H9 (cell line): ENCODE results near the gene RFX8. TPM values are rescaled to one million over a fixed set of nuclear protein-coding genes. Genes with fewer than 3 reads are reported as not detected.
A peak's percentile ranks its signal among the peaks of the same experiment; 100 is the strongest.

Experiments
- DNase-seq: peaks from one replicate; pipeline ENCODE4 v3.0.0-alpha.2; 2017
- H2AFZ ChIP-seq: one replicate; pipeline ENCODE4 v1.6.1; 2013; ENCODE audit warnings: mild to moderate bottlenecking, low read length, control low read depth, moderate library complexity
- H2AK5ac ChIP-seq: 2 replicates; pipeline ENCODE4 v1.6.1; 2013; ENCODE audit warnings: low read length, control low read depth, mixed read lengths; ENCODE audit not compliant: insufficient read length
- H2BK120ac ChIP-seq: one replicate; pipeline ENCODE4 v1.6.1; 2013; ENCODE audit warnings: low read depth, mild to moderate bottlenecking, low read length, control low read depth, inconsistent platforms; ENCODE audit not compliant: poor library complexity, severe bottlenecking
- H2BK12ac ChIP-seq: 2 replicates; pipeline ENCODE4 v1.6.1; 2013; ENCODE audit warnings: low read length, control low read depth, mixed read lengths, low read depth; ENCODE audit not compliant: insufficient read length
- H2BK15ac ChIP-seq: 2 replicates; pipeline ENCODE4 v1.6.1; 2013; ENCODE audit warnings: low read depth, low read length, control low read depth
- H2BK20ac ChIP-seq: one replicate; pipeline ENCODE4 v1.6.1; 2013; ENCODE audit warnings: low read depth, mild to moderate bottlenecking, low read length, control low read depth, inconsistent platforms; ENCODE audit not compliant: poor library complexity, severe bottlenecking
- H2BK5ac ChIP-seq: 2 replicates; pipeline ENCODE4 v1.6.1; 2013; ENCODE audit warnings: low read length, control low read depth, mixed read lengths; ENCODE audit not compliant: insufficient read length
- H3K14ac ChIP-seq: 2 replicates; pipeline ENCODE4 v1.6.1; 2013; ENCODE audit warnings: low read length, control low read depth; ENCODE audit not compliant: insufficient read depth
- H3K18ac ChIP-seq: 2 replicates; pipeline ENCODE4 v1.6.1; 2013; ENCODE audit warnings: low read depth, mild to moderate bottlenecking, mixed read lengths, low read length, control low read depth; ENCODE audit not compliant: insufficient read length
- H3K23ac ChIP-seq: 2 replicates; pipeline ENCODE4 v1.6.1; 2013; ENCODE audit warnings: low read length, control low read depth, mixed read lengths, low read depth; ENCODE audit not compliant: insufficient read length
- H3K23me2 ChIP-seq: 2 replicates; pipeline ENCODE4 v1.6.1; 2013; ENCODE audit warnings: low read depth, mild to moderate bottlenecking, mixed read lengths, low read length, control low read depth; ENCODE audit not compliant: insufficient read length, poor library complexity, severe bottlenecking
- H3K27ac ChIP-seq: 2 replicates; pipeline ENCODE4 v1.5.1; 2013; ENCODE audit warnings: low read length, control low read depth, mixed read lengths, low read depth; ENCODE audit not compliant: insufficient read length
- H3K27me3 ChIP-seq: 2 replicates; pipeline ENCODE4 v1.6.1; 2013; ENCODE audit warnings: low read length, control low read depth, inconsistent platforms; ENCODE audit not compliant: insufficient read depth
- H3K4ac ChIP-seq: 2 replicates; pipeline ENCODE4 v1.6.1; 2013; ENCODE audit warnings: low read depth, mild to moderate bottlenecking, control low read depth, inconsistent platforms, low read length, moderate library complexity
- H3K4me1 ChIP-seq: 2 replicates; pipeline ENCODE4 v1.6.1; 2013; ENCODE audit warnings: low read length, control low read depth, inconsistent platforms; ENCODE audit not compliant: insufficient read depth
- H3K4me2 ChIP-seq: 2 replicates; pipeline ENCODE4 v1.6.1; 2013; ENCODE audit warnings: low read length, control low read depth, mixed read lengths; ENCODE audit not compliant: insufficient read length, insufficient read depth
- H3K56ac ChIP-seq: 2 replicates; pipeline ENCODE4 v1.6.1; 2013; ENCODE audit warnings: low read depth, mild to moderate bottlenecking, mixed read lengths, low read length, control low read depth; ENCODE audit not compliant: insufficient read length
- H3K79me1 ChIP-seq: 2 replicates; pipeline ENCODE4 v1.6.1; 2013; ENCODE audit warnings: low read depth, mild to moderate bottlenecking, moderate library complexity, low read length, control low read depth, inconsistent platforms; ENCODE audit not compliant: insufficient read depth, poor library complexity, severe bottlenecking
- H3K79me2 ChIP-seq: 2 replicates; pipeline ENCODE4 v1.6.1; 2013; ENCODE audit warnings: low read length, control low read depth, inconsistent platforms; ENCODE audit not compliant: insufficient read depth
- H3K9ac ChIP-seq: 2 replicates; pipeline ENCODE4 v1.6.1; 2013; ENCODE audit warnings: low read length, control low read depth, mixed read lengths; ENCODE audit not compliant: insufficient read length; ENCODE audit errors: extremely low read depth
- H3K9me3 ChIP-seq: one replicate; pipeline ENCODE4 v1.6.1; 2013; ENCODE audit warnings: low read depth, low read length, inconsistent platforms; ENCODE audit not compliant: control insufficient read depth
- H3T11ph ChIP-seq: one replicate; pipeline ENCODE4 v1.6.1; 2013; ENCODE audit warnings: mild to moderate bottlenecking, low read length, control low read depth, inconsistent platforms
- H4K20me1 ChIP-seq: one replicate; pipeline ENCODE4 v1.6.1; 2013; ENCODE audit not compliant: control insufficient read depth, insufficient read length, insufficient read depth
- H4K5ac ChIP-seq: 2 replicates; pipeline ENCODE4 v1.6.1; 2013; ENCODE audit warnings: low read depth, mild to moderate bottlenecking, mixed read lengths, low read length, control low read depth; ENCODE audit not compliant: insufficient read length
- H4K8ac ChIP-seq: replicated peaks from 2 replicates; pipeline ENCODE4 v1.6.1; 2013; ENCODE audit warnings: low read length, control low read depth, mixed read lengths, low read depth; ENCODE audit not compliant: insufficient read length
- H4K91ac ChIP-seq: 2 replicates; pipeline ENCODE4 v1.6.1; 2013; ENCODE audit warnings: low read depth, mild to moderate bottlenecking, moderate library complexity, mixed read lengths, low read length, control low read depth; ENCODE audit not compliant: insufficient read length
- H3K27ac Mint-ChIP-seq, 3 experiments: 2 replicates in 2 of 3; 3 replicates in 1 of 3; pipeline ENCODE4 v1.8.0; 2020 to 2021; ENCODE audit warnings: mixed read lengths in 3 of 3, mild to moderate bottlenecking in 1 of 3, moderate library complexity in 1 of 3
- H3K27me3 Mint-ChIP-seq: 2 replicates; pipeline ENCODE4 v1.8.0; 2021; ENCODE audit warnings: low read depth, mild to moderate bottlenecking, moderate library complexity, mixed read lengths
- H3K36me3 Mint-ChIP-seq, 3 experiments: 2 replicates in 2 of 3; 3 replicates in 1 of 3; pipeline ENCODE4 v1.8.0; 2020 to 2021; ENCODE audit warnings: low read depth in 3 of 3, mixed read lengths in 3 of 3; ENCODE audit not compliant: insufficient read depth in 1 of 3
- H3K4me1 Mint-ChIP-seq, 2 experiments: 2 replicates each; pipeline ENCODE4 v1.8.0; 2020; ENCODE audit warnings: mixed read lengths in 2 of 2
- H3K4me3 Mint-ChIP-seq, 2 experiments: 2 replicates in 1 of 2; 3 replicates in 1 of 2; pipeline ENCODE4 v1.8.0; 2020 to 2021; ENCODE audit warnings: mild to moderate bottlenecking in 2 of 2, mixed read lengths in 2 of 2, moderate library complexity in 1 of 2
- H3K9me3 Mint-ChIP-seq, 2 experiments: 2 replicates in 1 of 2; 3 replicates in 1 of 2; pipeline ENCODE4 v1.8.0; 2020; ENCODE audit warnings: mild to moderate bottlenecking in 2 of 2, mixed read lengths in 2 of 2, moderate library complexity in 1 of 2
- WGBS: extraction: QIAGEN DNeasy Blood & Tissue Kit; methylation state at CpG from one replicate; pipeline ENCODE4 v1.1.7; 2013; ENCODE audit warnings: missing lambda C conversion rate, low lambda C conversion rate, mixed read lengths; ENCODE audit not compliant: insufficient read length; ENCODE audit errors: extremely low coverage; 5-methylcytosine and 5-hydroxymethylcytosine counted together
- long read RNA-seq: library from polyadenylated mRNA; unstranded; transcript quantifications from one replicate; pipeline ENCODE4 v2.0.0, GENCODE V29; 2020
- total RNA-seq: library from RNA; stranded (reverse); gene quantifications from 2 replicates; pipeline ENCODE4 v1.2.1, GENCODE V29; 2021
- TF ChIP-seq, protein P1 (sequence below): fragments of 200-600 bp; sonication (generic); conservative IDR thresholded peaks from 3 replicates; pipeline ENCODE4 v1.8.0; 2021; ENCODE audit warnings: antibody characterized with exemption, mild to moderate bottlenecking

Gene RFX8
- total RNA-seq: 0.22 and 0.57 TPM in 2 replicates
- long read RNA-seq, partial matches to known transcripts: 0 of 2 reads
- long read RNA-seq, other reads (novel, unspliced or antisense): 2 of 2 reads

DNA sequence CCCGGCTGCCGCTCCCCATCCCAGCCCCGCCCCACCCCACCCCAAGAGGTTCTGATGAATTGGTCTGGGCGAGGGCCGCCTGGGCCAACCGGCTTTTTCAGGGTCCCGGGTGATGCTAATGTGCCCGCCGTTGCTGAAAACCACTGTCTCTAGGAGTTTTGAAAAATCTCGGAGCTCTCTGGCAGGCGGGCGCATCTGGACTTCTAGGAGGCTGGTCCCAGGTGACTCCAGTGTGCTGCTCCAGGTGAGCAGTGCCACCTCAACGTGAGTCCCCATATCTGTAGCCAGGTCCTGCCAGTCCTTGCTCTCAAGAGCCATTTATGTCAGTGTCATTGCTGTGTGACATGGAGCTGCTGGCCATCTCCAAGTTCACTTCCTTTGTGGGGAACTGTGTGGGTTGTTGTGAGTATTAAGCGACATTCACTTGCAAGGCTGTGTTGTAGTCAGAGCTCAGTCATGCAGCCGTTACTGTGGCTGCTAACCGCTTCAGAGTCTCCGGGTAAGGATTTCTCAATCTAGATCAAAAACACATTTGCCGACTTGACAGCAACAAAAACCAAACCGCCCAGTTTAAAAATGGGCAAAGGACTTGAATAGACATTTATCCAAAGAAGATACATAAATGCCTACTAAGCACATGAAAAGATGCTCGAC, at the start of gene RFX8:
TSS of gene RFX8 (minus strand) at position 382 of the 654 bp plus-strand sequence. CDS start 8,264 bp downstream, outside the sequence.
- H3K4me1 ChIP-seq: peaks cover 4% of the 10 kb centered on the region; the same call in 1 of the 2 replicates
- no peak within 1 kb of the TSS for H2BK12ac ChIP-seq
- no peak within 1 kb of the TSS for H2BK15ac ChIP-seq
- peak within 1 kb of the TSS; percentile 2 for H3K18ac ChIP-seq
- TF ChIP-seq, protein P1, sequence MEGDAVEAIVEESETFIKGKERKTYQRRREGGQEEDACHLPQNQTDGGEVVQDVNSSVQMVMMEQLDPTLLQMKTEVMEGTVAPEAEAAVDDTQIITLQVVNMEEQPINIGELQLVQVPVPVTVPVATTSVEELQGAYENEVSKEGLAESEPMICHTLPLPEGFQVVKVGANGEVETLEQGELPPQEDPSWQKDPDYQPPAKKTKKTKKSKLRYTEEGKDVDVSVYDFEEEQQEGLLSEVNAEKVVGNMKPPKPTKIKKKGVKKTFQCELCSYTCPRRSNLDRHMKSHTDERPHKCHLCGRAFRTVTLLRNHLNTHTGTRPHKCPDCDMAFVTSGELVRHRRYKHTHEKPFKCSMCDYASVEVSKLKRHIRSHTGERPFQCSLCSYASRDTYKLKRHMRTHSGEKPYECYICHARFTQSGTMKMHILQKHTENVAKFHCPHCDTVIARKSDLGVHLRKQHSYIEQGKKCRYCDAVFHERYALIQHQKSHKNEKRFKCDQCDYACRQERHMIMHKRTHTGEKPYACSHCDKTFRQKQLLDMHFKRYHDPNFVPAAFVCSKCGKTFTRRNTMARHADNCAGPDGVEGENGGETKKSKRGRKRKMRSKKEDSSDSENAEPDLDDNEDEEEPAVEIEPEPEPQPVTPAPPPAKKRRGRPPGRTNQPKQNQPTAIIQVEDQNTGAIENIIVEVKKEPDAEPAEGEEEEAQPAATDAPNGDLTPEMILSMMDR: no peak
- no peak within 1 kb of the TSS for H3K27ac Mint-ChIP-seq
- H3K79me2 ChIP-seq: no peaks in the 10 kb centered on the region
- H3K4me3 Mint-ChIP-seq: peak within 1 kb of the TSS; percentile 67 to 80
- peaks cover 30% of the 10 kb centered on the region for H3K27me3 Mint-ChIP-seq
- H3T11ph ChIP-seq: no peak within 1 kb of the TSS
- H2BK5ac ChIP-seq: no peak within 1 kb of the TSS
- no peaks in the 10 kb centered on the region for H3K36me3 Mint-ChIP-seq
- no peak within 1 kb of the TSS for H2BK120ac ChIP-seq
- no peak within 1 kb of the TSS for H2AFZ ChIP-seq
- H3K4ac ChIP-seq: no peak within 1 kb of the TSS
- H3K14ac ChIP-seq: peak within 1 kb of the TSS; percentile 86
- H3K23ac ChIP-seq: no peak within 1 kb of the TSS
- no peak within 1 kb of the TSS for H2BK20ac ChIP-seq
- no peaks in the 10 kb centered on the region for H4K20me1 ChIP-seq
- no peak within 1 kb of the TSS for H4K8ac ChIP-seq
- no peak within 1 kb of the TSS for H3K9ac ChIP-seq
- no peaks in the 10 kb centered on the region for H3K79me1 ChIP-seq
- peaks cover 28 to 29% of the 10 kb centered on the region in 2 experiments for H3K4me1 Mint-ChIP-seq
- no peaks in the 10 kb centered on the region for H3K9me3 Mint-ChIP-seq
- H3K9me3 ChIP-seq: no peaks in the 10 kb centered on the region
- H3K56ac ChIP-seq: no peak within 1 kb of the TSS
- H3K23me2 ChIP-seq: no peaks in the 10 kb centered on the region
- no peak within 1 kb of the TSS for H2AK5ac ChIP-seq
- H4K91ac ChIP-seq: no peak within 1 kb of the TSS
- DNase-seq: no peak
- H4K5ac ChIP-seq: no peak within 1 kb of the TSS
- no peaks in the 10 kb centered on the region; the same call in 1 of the 2 replicates for H3K27me3 ChIP-seq
- H3K27ac ChIP-seq: no peak within 1 kb of the TSS
- WGBS: no CpG with 5 or more reads among the region's 20 CpGs
- H3K4me2 ChIP-seq: peak within 1 kb of the TSS; percentile 25
